HG03064 (cell line): ENCODE data around the gene EAF1.
"Not testable (repeated sequence)": the region's sequence is repeated elsewhere in the genome, so short reads cannot be mapped to it uniquely, and the experiment has no call there.

Source experiments
- ATAC-seq: cut with Tn5 transposase; IDR thresholded peaks from one replicate; pipeline ENCODE4 v1.9.1; 2021; ENCODE audit warnings: low read depth; ENCODE audit not compliant: unreplicated experiment

The EAF1 gene

GRCh38 chr3:15477951-15478639 is 50.7 kb downstream of the EAF1 start:
- no peak for ATAC-seq

GRCh38 chr3:15478640-15478979 is 51.2 kb downstream of the EAF1 start:
- no peak for ATAC-seq

- ATAC-seq, result no peak
Observed at GRCh38 chr3:15479400-15480224, 52.2 kb downstream of the EAF1 start.

- not testable (repeated sequence) for ATAC-seq
Observed at GRCh38 chr3:15484551-15484950, 57.2 kb downstream of the EAF1 start.

- no peak for ATAC-seq
Observed at GRCh38 chr3:15486020-15486419, 58.6 kb downstream of the EAF1 start.

GRCh38 chr3:15486979-15487378 is 59.6 kb downstream of the EAF1 start:
- no peak for ATAC-seq

- no peak for ATAC-seq
Observed at GRCh38 chr3:15488002-15488401, 60.6 kb downstream of the EAF1 start.

GRCh38 chr3:15490158-15490557 is 62.8 kb downstream of the EAF1 start:
- ATAC-seq, result no peak

- ATAC-seq, result no peak
Observed at GRCh38 chr3:15491143-15491542, 63.7 kb downstream of the EAF1 start.
